ENCODE data around the gene RERE. TPM values are rescaled to one million over a fixed set of nuclear protein-coding genes. Genes with fewer than 3 reads are reported as not detected.
"Not testable (repeated sequence)": the region's sequence is repeated elsewhere in the genome, so short reads cannot be mapped to it uniquely, and the experiment has no call there.

Gene RERE
- polyA plus RNA-seq, 3 donors, result 118 to 137 (median 129) TPM

- DNase-seq (ENCODE audit: low read depth in 3 of 3, low spot score in 2 of 3), result no peak
Observed at GRCh38 chr1:8698937-8699447, 118.4 kb downstream of the RERE start.

- DNase-seq (ENCODE audit: low read depth in 3 of 3, low spot score in 2 of 3), result no peak
Observed at GRCh38 chr1:8698012-8698630, 119.3 kb downstream of the RERE start.

GRCh38 chr1:8695442-8695841 lies 122.0 kb downstream of the RERE start:
- not testable (repeated sequence) for DNase-seq (ENCODE audit: low read depth in 3 of 3, low spot score in 2 of 3)

- DNase-seq (ENCODE audit: low read depth in 3 of 3, low spot score in 2 of 3), result no peak
Observed at GRCh38 chr1:8693107-8693506, 124.3 kb downstream of the RERE start.

- DNase-seq (ENCODE audit: low read depth in 3 of 3, low spot score in 2 of 3), result no peak
Observed at GRCh38 chr1:8691662-8692061, 125.8 kb downstream of the RERE start.

- no peak for DNase-seq (ENCODE audit: low read depth in 3 of 3, low spot score in 2 of 3)
Observed at GRCh38 chr1:8690253-8690525, 127.3 kb downstream of the RERE start.

- DNase-seq (ENCODE audit: low read depth in 3 of 3, low spot score in 2 of 3), result no peak
Observed at GRCh38 chr1:8689431-8690252, 127.8 kb downstream of the RERE start.

- no peak for DNase-seq (ENCODE audit: low read depth in 3 of 3, low spot score in 2 of 3)
Observed at GRCh38 chr1:8687538-8687937, 129.9 kb downstream of the RERE start.

GRCh38 chr1:8687039-8687438 lies 130.4 kb downstream of the RERE start:
- DNase-seq (ENCODE audit: low read depth in 3 of 3, low spot score in 2 of 3), result no peak

- DNase-seq (ENCODE audit: low read depth in 3 of 3, low spot score in 2 of 3), result no peak
Observed at GRCh38 chr1:8685463-8685862, 132.0 kb downstream of the RERE start.

GRCh38 chr1:8684590-8684989 lies 132.8 kb downstream of the RERE start:
- DNase-seq (ENCODE audit: low read depth in 3 of 3, low spot score in 2 of 3), result no peak

GRCh38 chr1:8682573-8682972 lies 134.9 kb downstream of the RERE start:
- no peak for DNase-seq (ENCODE audit: low read depth in 3 of 3, low spot score in 2 of 3)

- no peak for DNase-seq (ENCODE audit: low read depth in 3 of 3, low spot score in 2 of 3)
Observed at GRCh38 chr1:8681911-8682310, 135.5 kb downstream of the RERE start.

- DNase-seq (ENCODE audit: low read depth in 3 of 3, low spot score in 2 of 3), result no peak
Observed at GRCh38 chr1:8680664-8681650, 136.5 kb downstream of the RERE start.

GRCh38 chr1:8679929-8680663 lies 137.3 kb downstream of the RERE start:
- no peak for DNase-seq (ENCODE audit: low read depth in 3 of 3, low spot score in 2 of 3)

GRCh38 chr1:8679395-8679800 lies 138.0 kb downstream of the RERE start:
- no peak for DNase-seq (ENCODE audit: low read depth in 3 of 3, low spot score in 2 of 3)

- DNase-seq (ENCODE audit: low read depth in 3 of 3, low spot score in 2 of 3), result no peak
Observed at GRCh38 chr1:8678673-8679394, 138.6 kb downstream of the RERE start.

- no peak for DNase-seq (ENCODE audit: low read depth in 3 of 3, low spot score in 2 of 3)
Observed at GRCh38 chr1:8677782-8678181, 139.7 kb downstream of the RERE start.

GRCh38 chr1:8676813-8677212 lies 140.6 kb downstream of the RERE start:
- DNase-seq (ENCODE audit: low read depth in 3 of 3, low spot score in 2 of 3), result no peak

- DNase-seq (ENCODE audit: low read depth in 3 of 3, low spot score in 2 of 3), result no peak
Observed at GRCh38 chr1:8676072-8676471, 141.4 kb downstream of the RERE start.

Data from right renal cortex interstitium (tissue), 3 donors.